ENCODE measurements around the gene SH3RF3.

- TF ChIP-seq POLR2A (IDR thresholded peaks at IDR 0.05; ENCODE audit: low read length) = no peak
- no peak for TF ChIP-seq GATA1 (IDR thresholded peaks at IDR 0.05; ENCODE audit: low read depth, low read length)
These were observed 327.0 kb downstream of the SH3RF3 start for GRCh38 chr2:109455731-109456691.
